Natural killer cell treated with Interleukin-12 subunit alpha and Interleukin-12 subunit beta and Interleukin-15 and Interleukin-18, amount 100 ng/mL, for 72 hours (primary cell): ENCODE results near the gene TLR9. TPM values are rescaled to one million over a fixed set of nuclear protein-coding genes. Genes with fewer than 3 reads are reported as not detected.
"Not testable (repeated sequence)": the region's sequence is repeated elsewhere in the genome, so short reads cannot be mapped to it uniquely, and the experiment has no call there.

ENCODE experiments used
- ATAC-seq, 2 donors: fragments of 150-1000 bp; cut with Tn5 transposase in 1 of 2; sonication (Bioruptor Pico), chemical (Tn5 transposase) in 1 of 2; 2 replicates each; pipeline ENCODE4 v1.10.0; 2021
- DNase-seq: peaks from one replicate; pipeline ENCODE4 v3.0.0; 2022; ENCODE audit warnings: low spot score
- H3K27ac Mint-ChIP-seq, 2 donors: 1 replicate in 1 of 2; 2 replicates in 1 of 2; pipeline ENCODE4 v1.8.0; 2022; ENCODE audit warnings: mixed read lengths in 2 of 2, mild to moderate bottlenecking in 1 of 2, moderate library complexity in 1 of 2
- H3K27me3 Mint-ChIP-seq, 2 donors: 1 replicate in 1 of 2; 2 replicates in 1 of 2; pipeline ENCODE4 v1.8.0; 2022; ENCODE audit warnings: mixed read lengths in 2 of 2
- H3K36me3 Mint-ChIP-seq: one replicate; pipeline ENCODE4 v1.8.0; 2022; ENCODE audit warnings: mixed read lengths
- H3K4me1 Mint-ChIP-seq, 2 donors: 1 replicate in 1 of 2; 2 replicates in 1 of 2; pipeline ENCODE4 v1.8.0; 2022; ENCODE audit warnings: low read depth in 2 of 2, mixed read lengths in 2 of 2, mild to moderate bottlenecking in 1 of 2
- H3K4me3 Mint-ChIP-seq: one replicate; pipeline ENCODE4 v1.8.0; 2022; ENCODE audit warnings: mixed read lengths
- H3K9me3 Mint-ChIP-seq: 2 replicates; pipeline ENCODE4 v1.8.0; 2022; ENCODE audit warnings: mixed read lengths
- total RNA-seq, 2 donors: library from RNA; stranded (reverse); gene quantifications; one replicate each; pipeline ENCODE4 v1.2.3, GENCODE V29; 2022

Gene TLR9, protein sequence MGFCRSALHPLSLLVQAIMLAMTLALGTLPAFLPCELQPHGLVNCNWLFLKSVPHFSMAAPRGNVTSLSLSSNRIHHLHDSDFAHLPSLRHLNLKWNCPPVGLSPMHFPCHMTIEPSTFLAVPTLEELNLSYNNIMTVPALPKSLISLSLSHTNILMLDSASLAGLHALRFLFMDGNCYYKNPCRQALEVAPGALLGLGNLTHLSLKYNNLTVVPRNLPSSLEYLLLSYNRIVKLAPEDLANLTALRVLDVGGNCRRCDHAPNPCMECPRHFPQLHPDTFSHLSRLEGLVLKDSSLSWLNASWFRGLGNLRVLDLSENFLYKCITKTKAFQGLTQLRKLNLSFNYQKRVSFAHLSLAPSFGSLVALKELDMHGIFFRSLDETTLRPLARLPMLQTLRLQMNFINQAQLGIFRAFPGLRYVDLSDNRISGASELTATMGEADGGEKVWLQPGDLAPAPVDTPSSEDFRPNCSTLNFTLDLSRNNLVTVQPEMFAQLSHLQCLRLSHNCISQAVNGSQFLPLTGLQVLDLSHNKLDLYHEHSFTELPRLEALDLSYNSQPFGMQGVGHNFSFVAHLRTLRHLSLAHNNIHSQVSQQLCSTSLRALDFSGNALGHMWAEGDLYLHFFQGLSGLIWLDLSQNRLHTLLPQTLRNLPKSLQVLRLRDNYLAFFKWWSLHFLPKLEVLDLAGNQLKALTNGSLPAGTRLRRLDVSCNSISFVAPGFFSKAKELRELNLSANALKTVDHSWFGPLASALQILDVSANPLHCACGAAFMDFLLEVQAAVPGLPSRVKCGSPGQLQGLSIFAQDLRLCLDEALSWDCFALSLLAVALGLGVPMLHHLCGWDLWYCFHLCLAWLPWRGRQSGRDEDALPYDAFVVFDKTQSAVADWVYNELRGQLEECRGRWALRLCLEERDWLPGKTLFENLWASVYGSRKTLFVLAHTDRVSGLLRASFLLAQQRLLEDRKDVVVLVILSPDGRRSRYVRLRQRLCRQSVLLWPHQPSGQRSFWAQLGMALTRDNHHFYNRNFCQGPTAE
- under 1 TPM; 0.10 to 0.39 TPM for total RNA-seq

DNA sequence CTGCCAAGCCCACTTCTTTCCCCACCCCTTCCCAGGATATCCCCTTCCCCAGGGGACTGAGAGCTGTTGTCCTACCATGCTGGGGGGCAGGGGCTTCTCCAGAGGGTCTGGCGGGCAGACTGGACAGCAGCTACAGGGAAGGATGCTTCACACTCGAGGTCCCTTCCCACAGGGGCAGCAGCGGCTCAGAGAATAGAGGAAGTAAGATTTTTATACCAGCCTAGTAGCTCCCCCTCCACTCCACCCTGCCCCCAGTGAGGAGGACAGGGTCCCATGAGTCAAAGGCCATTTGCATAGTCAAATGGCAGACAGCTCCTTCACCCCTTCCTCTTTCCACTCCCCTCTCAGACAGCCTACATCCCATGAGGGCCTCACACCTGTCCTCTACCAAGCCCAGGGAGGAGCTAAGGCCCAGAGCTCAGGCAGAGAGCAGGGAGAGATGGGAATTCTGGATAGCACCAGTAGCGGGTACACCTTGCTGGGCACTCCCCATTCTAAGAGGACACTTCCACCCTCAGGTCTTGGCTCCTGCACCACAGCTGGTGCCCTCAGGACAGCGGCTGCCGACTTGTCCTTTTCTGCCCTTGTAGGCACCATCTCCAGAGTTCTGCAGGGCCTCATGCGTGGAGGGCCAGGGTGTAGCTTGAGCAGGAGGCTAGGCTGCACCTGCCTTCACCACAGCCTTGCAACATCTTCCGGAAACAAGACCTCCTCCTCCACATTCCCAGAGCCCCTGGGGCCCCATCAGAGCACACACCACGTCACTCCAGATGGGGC, at the start of gene TLR9:
Gene TLR9, minus strand, starts transcription at position 194 of the 777 bp plus-strand sequence. Its CDS starts 116 bp downstream, at position 78.
- DNase-seq = no peak
- no peaks in the 10 kb centered on the region for H3K36me3 Mint-ChIP-seq
- H3K4me3 Mint-ChIP-seq = no peak within 1 kb of the TSS
- H3K27ac Mint-ChIP-seq = peak within 1 kb of the TSS; percentile 29 to 64
- H3K27me3 Mint-ChIP-seq = no peaks in the 10 kb centered on the region
- no peaks in the 10 kb centered on the region for H3K9me3 Mint-ChIP-seq
- peaks cover 9 to 11% of the 10 kb centered on the region in 2 donors for H3K4me1 Mint-ChIP-seq
- ATAC-seq = peak in 1 of 2 donors; percentile 37

DNA sequence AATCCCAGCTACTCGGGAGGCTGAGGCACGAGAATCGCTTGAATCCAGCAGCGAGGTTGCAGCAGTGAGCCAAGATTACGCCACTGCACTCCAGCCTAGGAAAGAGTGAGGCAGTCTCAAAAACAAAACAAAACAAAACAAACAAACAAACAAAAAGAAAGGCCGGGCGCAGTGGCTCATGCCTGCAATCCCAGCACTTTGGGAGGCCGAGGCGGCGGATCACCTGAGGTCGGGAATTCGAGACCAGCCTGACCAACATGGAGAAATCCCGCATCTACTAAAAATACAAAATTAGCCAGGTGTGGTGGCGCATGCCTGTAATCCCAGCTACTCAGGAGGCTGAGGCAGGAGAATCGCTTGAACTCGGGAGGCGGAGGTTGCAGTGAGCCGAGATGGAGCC, 49.3 kb upstream of the TLR9 start:
- Mint-ChIP-seq H3K4me1 (peaks cover 62 to 70% of the 10 kb centered on the region in 2 donors), H3K4me3 (peak overlapping the region; percentile 95), H3K36me3 (peaks cover 26% of the 10 kb centered on the region), H3K27ac (peak overlapping the region; percentile 88 to 92)
- DNase-seq, H3K9me3 Mint-ChIP-seq, ATAC-seq, H3K27me3 Mint-ChIP-seq: not testable (repeated sequence)

DNA sequence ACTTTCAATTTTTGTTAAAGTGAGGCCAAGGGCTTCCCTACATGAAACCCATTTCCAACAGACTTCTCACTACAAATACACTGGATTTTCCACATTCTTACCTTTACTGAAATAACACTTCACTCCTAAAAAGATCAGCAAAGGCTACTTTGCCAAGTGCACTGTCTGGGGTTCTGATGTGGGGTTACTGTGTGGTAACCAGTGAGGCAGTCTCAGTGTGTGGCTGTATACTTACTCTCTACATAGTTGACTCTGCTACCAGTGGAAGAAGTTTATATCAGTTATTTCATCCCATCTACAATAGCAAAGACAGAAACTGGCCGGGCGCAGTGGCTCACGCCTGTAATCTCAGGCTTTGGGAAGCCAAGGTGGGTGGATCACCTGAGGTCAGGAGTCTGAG, 47.4 kb upstream of the TLR9 start:
- peak overlapping the region; percentile 75 to 93 for H3K27ac Mint-ChIP-seq
- DNase-seq (no peak), ATAC-seq (no peak)
- no peaks in the 10 kb centered on the region for H3K9me3 Mint-ChIP-seq
- H3K4me1 Mint-ChIP-seq = peaks cover 60 to 69% of the 10 kb centered on the region in 2 donors
- H3K36me3 Mint-ChIP-seq = peaks cover 34% of the 10 kb centered on the region
- peak overlapping the region; percentile 95 for H3K4me3 Mint-ChIP-seq
- H3K27me3 Mint-ChIP-seq = no peaks in the 10 kb centered on the region

DNA sequence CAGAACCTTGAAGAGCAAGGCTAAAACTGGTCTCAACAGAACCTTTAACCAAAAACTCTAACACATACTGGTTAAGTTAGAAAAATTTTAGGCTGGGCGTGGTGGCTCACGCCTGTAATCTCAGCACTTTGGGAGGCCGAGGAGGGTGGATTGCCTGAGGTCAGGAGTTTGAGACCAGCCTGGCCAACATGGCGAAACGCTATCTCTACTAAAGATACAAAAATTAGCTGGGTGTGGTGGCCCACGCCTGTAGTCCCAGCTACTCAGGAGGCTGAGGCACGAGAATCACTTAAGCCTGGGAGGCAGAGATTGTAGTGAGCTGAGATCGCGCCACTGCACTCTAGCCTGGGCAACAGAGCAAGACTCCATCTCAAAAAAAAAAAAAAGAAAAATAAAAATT, 46.7 kb upstream of the TLR9 start:
- H3K27me3 Mint-ChIP-seq, ATAC-seq, DNase-seq, H3K9me3 Mint-ChIP-seq: not testable (repeated sequence)
- Mint-ChIP-seq H3K4me1 (peaks cover 63 to 72% of the 10 kb centered on the region in 2 donors), H3K27ac (peak overlapping the region; percentile 74 to 93), H3K36me3 (peaks cover 35% of the 10 kb centered on the region), H3K4me3 (peak overlapping the region; percentile 73)

DNA sequence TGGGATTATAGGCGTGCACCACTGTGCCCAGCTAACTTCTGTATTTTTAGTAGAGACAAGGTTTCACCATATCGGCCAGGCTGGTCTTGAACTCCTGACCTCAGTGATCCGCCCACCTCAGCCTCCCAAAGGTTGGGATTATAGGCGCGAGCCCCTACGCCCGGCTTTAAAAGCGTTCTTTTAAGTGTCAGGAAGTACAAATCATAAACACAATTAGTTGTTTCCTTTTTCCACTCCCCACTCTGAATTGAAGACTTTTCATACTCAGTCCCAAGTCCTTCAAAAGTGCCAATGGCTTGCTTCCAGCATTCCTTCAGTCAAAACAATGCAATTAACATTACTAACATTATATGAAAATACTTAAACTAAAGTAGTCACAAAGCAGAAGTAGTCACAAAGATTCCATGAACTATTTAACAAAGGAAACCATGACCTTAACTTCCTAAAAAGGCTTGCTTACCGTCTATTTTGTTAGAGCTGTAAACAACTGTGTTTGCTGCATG, 44.9 kb upstream of the TLR9 start:
- DNase-seq = no peak
- H3K4me1 Mint-ChIP-seq = peaks cover 51 to 57% of the 10 kb centered on the region in 2 donors
- H3K4me3 Mint-ChIP-seq = peak overlapping the region; percentile 73
- H3K27me3 Mint-ChIP-seq = no peaks in the 10 kb centered on the region
- H3K27ac Mint-ChIP-seq = peak overlapping the region; percentile 74 to 93
- no peaks in the 10 kb centered on the region for H3K9me3 Mint-ChIP-seq
- H3K36me3 Mint-ChIP-seq = peaks cover 35% of the 10 kb centered on the region
- no peak for ATAC-seq

DNA sequence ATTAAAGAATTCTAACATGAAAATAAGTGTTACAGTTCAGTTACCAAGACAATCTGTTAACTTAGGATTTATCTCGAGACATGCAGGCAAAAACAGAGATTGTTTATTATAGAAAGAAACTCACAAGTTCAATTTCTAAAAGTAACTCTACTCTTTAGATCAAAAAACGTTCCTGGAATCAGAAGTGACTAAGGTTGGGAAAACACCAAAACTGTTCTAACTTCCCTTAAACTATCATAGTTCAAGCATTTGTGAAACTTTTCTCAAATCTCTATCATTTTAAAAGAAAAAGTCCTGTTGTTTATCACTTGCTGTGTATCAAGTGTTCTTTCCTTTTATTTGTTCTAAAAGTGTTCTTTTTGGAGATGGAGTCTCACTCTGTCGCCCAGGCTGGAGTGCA, 44.3 kb upstream of the TLR9 start:
- Mint-ChIP-seq H3K4me1 (peaks cover 48 to 54% of the 10 kb centered on the region in 2 donors), H3K4me3 (peak overlapping the region; percentile 73), H3K27ac (peak overlapping the region; percentile 74 to 93), H3K27me3 (no peaks in the 10 kb centered on the region), H3K9me3 (no peaks in the 10 kb centered on the region), H3K36me3 (peaks cover 35% of the 10 kb centered on the region)
- ATAC-seq = no peak
- DNase-seq = no peak

DNA sequence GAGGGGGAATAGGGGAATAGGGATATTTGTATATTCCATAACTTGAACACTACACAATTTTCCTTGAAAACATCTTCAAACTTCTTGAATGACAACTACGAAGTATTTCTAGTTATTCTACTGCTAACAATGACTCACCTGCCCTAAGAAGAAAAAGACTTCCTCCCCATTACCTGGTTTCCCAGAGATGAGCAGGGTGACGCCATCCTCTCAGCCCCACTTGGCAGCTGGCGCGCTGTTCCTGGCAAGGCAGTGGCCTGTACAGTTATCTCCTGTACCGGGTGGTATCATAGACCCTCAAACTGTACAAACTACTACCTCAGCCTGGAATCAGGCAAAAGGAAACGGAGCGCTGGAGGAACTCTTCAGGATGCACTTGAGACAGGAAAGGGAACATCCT, 42.6 kb upstream of the TLR9 start:
- no peak for DNase-seq
- Mint-ChIP-seq H3K27ac (peak overlapping the region; percentile 74 to 93), H3K9me3 (no peaks in the 10 kb centered on the region), H3K27me3 (no peaks in the 10 kb centered on the region), H3K4me3 (peak overlapping the region; percentile 6), H3K36me3 (peaks cover 43% of the 10 kb centered on the region), H3K4me1 (peaks cover 49 to 57% of the 10 kb centered on the region in 2 donors)
- ATAC-seq = no peak

DNA sequence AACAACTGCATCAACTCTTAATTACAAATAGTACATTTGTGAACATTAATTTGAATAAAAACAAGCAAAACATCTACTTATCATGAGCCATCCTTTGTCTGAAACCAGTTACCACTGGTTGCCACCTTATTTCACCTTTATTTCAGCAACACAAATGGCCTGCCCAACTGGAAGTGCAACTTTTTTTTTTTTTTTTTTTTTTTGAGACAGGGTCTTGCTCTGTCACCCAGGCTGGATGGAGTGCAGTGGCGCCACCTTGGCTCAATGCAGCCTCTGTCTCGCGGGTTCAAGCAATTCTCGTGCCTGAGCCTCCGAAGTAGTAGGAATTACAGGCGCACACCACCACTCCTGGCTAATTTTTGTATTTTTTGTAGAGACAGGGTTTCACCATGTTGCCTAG, 39.9 kb upstream of the TLR9 start:
- Mint-ChIP-seq H3K27ac (no peak overlapping the region), H3K9me3 (no peaks in the 10 kb centered on the region), H3K36me3 (peaks cover 51% of the 10 kb centered on the region), H3K27me3 (no peaks in the 10 kb centered on the region), H3K4me1 (peaks cover 31 to 37% of the 10 kb centered on the region in 2 donors), H3K4me3 (no peak overlapping the region)
- ATAC-seq (no peak), DNase-seq (no peak)

DNA sequence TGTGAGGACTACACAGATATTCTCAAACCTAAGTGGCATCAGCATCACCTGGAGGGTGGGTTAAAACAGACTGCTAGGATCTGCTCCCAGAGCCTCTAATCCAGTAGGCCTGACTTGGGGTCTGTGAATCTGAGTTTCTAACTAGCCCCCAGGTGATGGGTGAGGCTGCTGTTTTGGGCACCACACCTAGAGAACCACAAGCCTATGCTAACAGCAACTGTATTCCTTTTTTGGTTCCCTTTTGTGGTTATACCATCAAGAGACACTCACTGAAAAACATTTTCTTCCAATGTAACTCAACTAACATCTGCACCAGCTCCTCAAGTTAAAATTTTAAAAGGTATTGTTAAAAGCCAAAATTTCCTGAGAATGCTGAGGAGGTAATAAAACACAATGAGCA, 37.0 kb upstream of the TLR9 start:
- Mint-ChIP-seq H3K27me3 (no peaks in the 10 kb centered on the region), H3K4me1 (peaks cover 25 to 29% of the 10 kb centered on the region in 2 donors), H3K9me3 (no peaks in the 10 kb centered on the region), H3K27ac (peak overlapping the region; percentile 7 to 59), H3K36me3 (peaks cover 59% of the 10 kb centered on the region), H3K4me3 (no peak overlapping the region)
- no peak for ATAC-seq
- DNase-seq = no peak

DNA sequence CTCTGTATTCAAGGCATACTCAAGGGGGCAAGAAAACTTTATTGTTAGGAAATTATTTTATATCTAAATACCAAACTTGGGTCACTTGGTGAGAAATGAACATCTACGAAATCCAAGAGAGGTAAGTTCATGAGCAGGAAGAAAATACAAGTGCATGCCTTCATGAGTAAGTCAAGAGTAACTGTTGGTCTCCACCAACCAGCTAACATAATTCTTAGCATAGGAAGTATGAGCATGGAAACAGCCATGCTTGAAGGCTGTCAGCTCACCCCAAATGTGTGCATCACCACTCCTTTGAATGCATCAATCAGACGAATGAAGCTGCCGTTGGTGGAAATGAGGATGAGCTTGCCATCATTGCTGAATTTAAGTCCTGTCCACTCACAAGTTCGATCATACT, 34.0 kb upstream of the TLR9 start:
- no peaks in the 10 kb centered on the region for H3K27me3 Mint-ChIP-seq
- no peaks in the 10 kb centered on the region for H3K9me3 Mint-ChIP-seq
- H3K4me1 Mint-ChIP-seq = peaks cover 43 to 48% of the 10 kb centered on the region in 2 donors
- ATAC-seq = no peak
- no peak overlapping the region for H3K4me3 Mint-ChIP-seq
- H3K36me3 Mint-ChIP-seq = peaks cover 62% of the 10 kb centered on the region
- peak overlapping the region in 1 of 2 donors; percentile 48 for H3K27ac Mint-ChIP-seq
- no peak for DNase-seq

DNA sequence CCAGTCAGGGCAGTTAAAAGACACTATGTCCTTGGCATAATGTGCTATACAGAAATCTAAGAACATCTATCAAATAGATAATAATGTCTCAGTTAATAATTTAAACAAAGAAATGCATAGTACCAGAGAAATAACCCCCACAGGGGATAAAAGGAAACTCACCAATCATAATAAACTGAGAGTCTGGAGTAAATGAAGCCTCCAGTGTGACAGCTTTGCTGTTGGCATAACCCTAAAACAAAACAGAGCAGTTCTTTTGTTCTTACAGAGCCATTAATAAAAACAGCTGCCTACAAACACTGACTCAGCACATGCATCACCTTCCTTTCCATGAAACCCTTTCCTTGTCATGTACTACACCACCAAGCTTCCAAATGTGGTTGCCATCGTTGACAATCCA, 33.6 kb upstream of the TLR9 start:
- Mint-ChIP-seq H3K9me3 (no peaks in the 10 kb centered on the region), H3K4me1 (peaks cover 43 to 48% of the 10 kb centered on the region in 2 donors), H3K36me3 (peaks cover 58% of the 10 kb centered on the region), H3K4me3 (no peak overlapping the region), H3K27me3 (no peaks in the 10 kb centered on the region), H3K27ac (peak overlapping the region; percentile 47 to 48)
- ATAC-seq (no peak), DNase-seq (no peak)

DNA sequence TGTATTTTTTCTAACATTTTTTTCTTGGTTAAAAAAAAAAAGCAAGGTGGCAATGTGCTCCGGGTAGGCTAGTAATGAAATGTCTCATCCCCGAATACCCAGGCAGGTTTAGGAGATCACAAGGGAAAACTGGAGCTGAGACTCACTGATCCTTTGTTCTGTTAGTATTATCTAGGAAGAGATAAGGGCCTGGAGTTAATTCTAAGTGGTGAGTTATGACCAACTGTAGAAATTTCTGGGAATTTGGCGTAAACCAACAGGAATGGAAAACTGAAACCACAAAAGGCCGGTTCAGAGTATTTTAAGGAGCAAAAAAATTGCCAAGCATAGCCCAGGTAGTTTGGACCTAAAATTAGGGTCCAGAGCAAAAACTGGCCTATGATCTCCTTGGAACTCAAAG, 32.5 kb upstream of the TLR9 start:
- Mint-ChIP-seq H3K4me3 (no peak overlapping the region), H3K9me3 (no peaks in the 10 kb centered on the region), H3K36me3 (peaks cover 51% of the 10 kb centered on the region), H3K4me1 (peaks cover 44 to 51% of the 10 kb centered on the region in 2 donors), H3K27me3 (no peaks in the 10 kb centered on the region), H3K27ac (peak overlapping the region; percentile 47 to 48)
- DNase-seq (no peak), ATAC-seq (no peak)

DNA sequence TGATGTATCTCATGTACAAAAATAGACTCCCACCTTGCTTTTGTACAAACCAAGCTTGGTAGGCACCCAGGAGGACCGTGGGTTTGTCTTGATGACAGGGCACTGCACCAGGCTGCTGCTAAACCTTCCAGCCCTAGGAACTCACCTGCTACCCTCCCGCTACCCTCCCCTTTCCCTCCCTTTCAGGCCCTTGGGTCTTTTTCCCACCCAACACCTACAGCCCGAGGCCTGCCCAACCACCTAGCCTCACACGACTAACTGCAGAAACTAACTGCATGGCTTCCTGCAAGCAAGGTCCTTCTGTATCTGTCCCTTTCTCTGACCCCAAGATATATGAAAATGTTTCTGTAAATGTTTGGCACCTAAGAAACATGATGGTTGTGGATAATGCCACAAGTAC, 31.2 kb upstream of the TLR9 start:
- H3K4me1 Mint-ChIP-seq = peaks cover 53 to 55% of the 10 kb centered on the region in 2 donors
- H3K4me3 Mint-ChIP-seq = no peak overlapping the region
- no peak for DNase-seq

More for the DNA sequence above, 31.2 kb upstream of the TLR9 start:
- no peak for ATAC-seq
- Mint-ChIP-seq H3K36me3 (peaks cover 49% of the 10 kb centered on the region), H3K27ac (peak overlapping the region; percentile 47 to 48), H3K27me3 (no peaks in the 10 kb centered on the region), H3K9me3 (no peaks in the 10 kb centered on the region)
